ENCODE measurements around the gene STARD13.

DNA sequence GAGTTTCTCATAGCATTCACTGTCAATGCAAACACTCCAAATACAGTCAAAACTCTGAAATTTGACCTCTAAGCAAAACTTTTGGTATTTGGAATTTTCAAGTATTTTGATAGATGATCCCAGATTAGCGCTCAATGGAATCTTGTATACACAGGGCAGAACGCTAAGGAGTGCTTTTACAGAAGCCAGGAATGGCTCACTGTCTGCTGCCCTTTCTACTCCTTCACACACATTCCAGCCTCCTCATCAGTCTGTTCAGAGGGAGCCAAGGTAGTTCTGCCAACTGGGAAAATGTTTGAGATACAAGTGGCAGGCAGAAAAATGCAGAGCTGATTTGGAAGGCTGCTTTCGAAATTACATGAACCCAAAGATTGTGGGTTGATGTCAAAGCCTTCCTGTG lies 4.4 kb upstream of the STARD13 start:
- TF ChIP-seq, protein P1, sequence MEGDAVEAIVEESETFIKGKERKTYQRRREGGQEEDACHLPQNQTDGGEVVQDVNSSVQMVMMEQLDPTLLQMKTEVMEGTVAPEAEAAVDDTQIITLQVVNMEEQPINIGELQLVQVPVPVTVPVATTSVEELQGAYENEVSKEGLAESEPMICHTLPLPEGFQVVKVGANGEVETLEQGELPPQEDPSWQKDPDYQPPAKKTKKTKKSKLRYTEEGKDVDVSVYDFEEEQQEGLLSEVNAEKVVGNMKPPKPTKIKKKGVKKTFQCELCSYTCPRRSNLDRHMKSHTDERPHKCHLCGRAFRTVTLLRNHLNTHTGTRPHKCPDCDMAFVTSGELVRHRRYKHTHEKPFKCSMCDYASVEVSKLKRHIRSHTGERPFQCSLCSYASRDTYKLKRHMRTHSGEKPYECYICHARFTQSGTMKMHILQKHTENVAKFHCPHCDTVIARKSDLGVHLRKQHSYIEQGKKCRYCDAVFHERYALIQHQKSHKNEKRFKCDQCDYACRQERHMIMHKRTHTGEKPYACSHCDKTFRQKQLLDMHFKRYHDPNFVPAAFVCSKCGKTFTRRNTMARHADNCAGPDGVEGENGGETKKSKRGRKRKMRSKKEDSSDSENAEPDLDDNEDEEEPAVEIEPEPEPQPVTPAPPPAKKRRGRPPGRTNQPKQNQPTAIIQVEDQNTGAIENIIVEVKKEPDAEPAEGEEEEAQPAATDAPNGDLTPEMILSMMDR (IDR thresholded peaks at IDR 0.05), result no peak
- TF ChIP-seq POLR2A (IDR thresholded peaks at IDR 0.05), result no peak
